ENCODE results near the gene RUFY1.
"Not testable (repeated sequence)": the region's sequence is repeated elsewhere in the genome, so short reads cannot be mapped to it uniquely, and the experiment has no call there.

Gene RUFY1

GRCh38 chr5:179526978-179527377 lies 23.4 kb upstream of the RUFY1 start:
- no peak for TF ChIP-seq TAF1 (IDR thresholded peaks at IDR 0.05; ENCODE audit: borderline replicate concordance, low read depth, low read length)
- FAIRE-seq (no peak), DNase-seq (ENCODE audit: insufficient read length) (no peak)

DNA sequence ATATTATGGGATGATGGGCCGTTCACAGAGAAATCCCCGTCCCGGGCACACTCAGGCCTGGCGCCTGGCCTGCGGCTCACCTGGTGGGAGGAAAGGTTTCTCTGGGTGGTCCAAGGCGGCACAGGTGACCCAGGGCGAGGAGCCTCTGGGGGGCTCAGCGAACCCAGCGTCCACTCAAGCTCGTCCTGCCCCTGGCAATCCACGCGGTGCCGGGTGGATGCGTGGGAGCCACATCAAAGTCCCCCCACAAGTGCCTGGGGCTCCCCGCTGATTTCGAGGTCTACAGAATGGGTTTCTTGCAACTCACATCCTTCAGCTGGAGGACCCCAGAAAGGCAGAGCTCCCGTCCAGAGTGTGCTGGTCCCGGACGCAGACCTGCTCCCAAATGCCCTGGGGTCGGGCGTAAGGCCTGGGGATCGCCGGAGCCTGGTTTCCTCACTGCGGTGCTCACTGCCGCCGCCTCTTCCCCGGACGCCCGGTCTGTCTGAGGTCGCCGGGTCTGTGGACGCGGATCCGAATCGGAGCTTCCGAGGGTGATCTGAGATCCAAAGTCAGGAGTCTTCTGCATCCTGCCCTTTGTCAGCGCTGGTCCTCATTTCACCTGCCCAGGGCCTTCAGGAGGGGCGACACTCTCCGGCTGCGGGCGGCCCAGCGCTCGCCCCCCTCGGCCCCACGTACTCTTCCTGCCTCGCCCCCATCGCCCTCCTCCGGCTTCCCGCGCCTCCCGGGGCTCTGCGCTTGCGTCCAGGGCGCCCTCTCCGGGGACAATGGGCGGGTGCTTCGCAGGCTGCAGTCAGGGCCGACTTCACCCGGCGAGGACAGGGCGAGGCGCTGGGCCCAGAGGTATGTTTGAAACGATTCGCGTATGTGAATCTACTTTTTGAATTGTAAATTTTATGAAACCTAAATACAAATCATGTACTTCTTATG lies 20.0 kb upstream of the RUFY1 start:
- DNase-seq (ENCODE audit: insufficient read length) (peak; percentile 80), FAIRE-seq (peak; percentile 88)

GRCh38 chr5:179533024-179533423 lies 17.3 kb upstream of the RUFY1 start:
- FAIRE-seq: no peak
- TF ChIP-seq POLR2AphosphoS5 (IDR thresholded peaks at IDR 0.05; ENCODE audit: low read depth, low read length) (no peak), POLR2A (IDR thresholded peaks at IDR 0.05; ENCODE audit: low read depth, low read length) (no peak), TAF1 (IDR thresholded peaks at IDR 0.05; ENCODE audit: borderline replicate concordance, low read depth, low read length) (no peak)
- DNase-seq (ENCODE audit: insufficient read length): no peak

More for the DNA sequence above, 20.0 kb upstream of the RUFY1 start:
- TF ChIP-seq TAF1 (IDR thresholded peaks at IDR 0.05; ENCODE audit: borderline replicate concordance, low read depth, low read length): peak; percentile 42; the same call in 1 of the 2 replicates
- TF ChIP-seq POLR2A (IDR thresholded peaks at IDR 0.05; ENCODE audit: low read depth, low read length): no peak

- DNase-seq (ENCODE audit: insufficient read length) (no peak), FAIRE-seq (peak; percentile 73)
- TF ChIP-seq TAF1 (IDR thresholded peaks at IDR 0.05; ENCODE audit: borderline replicate concordance, low read depth, low read length): no peak
- TF ChIP-seq POLR2AphosphoS5 (IDR thresholded peaks at IDR 0.05; ENCODE audit: low read depth, low read length): no peak
Measured at GRCh38 chr5:179533907-179534306, 16.4 kb upstream of the RUFY1 start.

DNA sequence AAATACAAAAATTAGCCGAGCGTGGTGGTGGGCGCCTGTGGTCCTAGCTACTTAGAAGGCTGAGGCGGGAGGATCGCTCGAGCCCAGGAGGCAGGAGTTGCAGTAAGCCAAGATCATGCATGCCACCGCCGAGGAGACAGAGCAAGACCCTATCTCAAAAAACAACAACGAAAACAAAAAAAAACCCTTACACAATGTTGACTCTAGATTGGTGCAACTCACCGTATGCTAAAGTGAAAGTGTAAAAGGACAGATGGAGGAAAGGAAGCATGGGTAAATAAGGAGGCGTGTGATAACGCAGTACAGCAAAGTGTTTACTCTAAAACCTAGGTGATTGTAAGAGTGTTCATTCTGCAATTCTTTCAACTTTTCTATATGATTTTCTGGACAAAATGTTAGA lies 15.9 kb upstream of the RUFY1 start:
- no peak for TF ChIP-seq TAF1 (IDR thresholded peaks at IDR 0.05; ENCODE audit: borderline replicate concordance, low read depth, low read length)
- TF ChIP-seq POLR2A (IDR thresholded peaks at IDR 0.05; ENCODE audit: low read depth, low read length): no peak
- no peak for TF ChIP-seq POLR2AphosphoS5 (IDR thresholded peaks at IDR 0.05; ENCODE audit: low read depth, low read length)
- FAIRE-seq (peak; percentile 73), DNase-seq (ENCODE audit: insufficient read length) (no peak)

GRCh38 chr5:179536676-179537075 lies 13.7 kb upstream of the RUFY1 start:
- DNase-seq (ENCODE audit: insufficient read length) (no peak), FAIRE-seq (no peak)
- no peak for TF ChIP-seq POLR2A (IDR thresholded peaks at IDR 0.05; ENCODE audit: low read depth, low read length)
- TF ChIP-seq TAF1 (IDR thresholded peaks at IDR 0.05; ENCODE audit: borderline replicate concordance, low read depth, low read length): no peak
- no peak for TF ChIP-seq POLR2AphosphoS5 (IDR thresholded peaks at IDR 0.05; ENCODE audit: low read depth, low read length)

DNA sequence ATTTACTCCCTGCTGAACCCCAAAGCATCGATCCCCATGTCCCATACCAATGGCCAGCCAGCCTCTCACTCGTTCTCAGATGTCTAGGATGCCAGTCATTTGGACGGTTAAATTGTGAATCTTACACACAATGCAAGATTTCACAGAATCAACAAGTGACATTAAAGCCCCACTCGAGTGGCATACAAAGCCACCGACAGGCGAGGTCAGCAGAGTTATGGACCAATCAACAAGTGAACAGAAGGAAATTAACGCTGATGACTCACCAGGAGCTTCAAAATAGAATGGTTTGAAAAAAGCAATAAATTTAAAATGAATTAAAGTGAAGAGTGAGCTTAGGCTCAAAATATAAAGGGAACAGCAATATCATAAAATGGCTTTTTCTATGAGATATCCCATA lies 8.2 kb upstream of the RUFY1 start:
- FAIRE-seq (no peak), DNase-seq (ENCODE audit: insufficient read length) (no peak)
- TF ChIP-seq POLR2A (IDR thresholded peaks at IDR 0.05; ENCODE audit: low read depth, low read length) (no peak), POLR2AphosphoS5 (IDR thresholded peaks at IDR 0.05; ENCODE audit: low read depth, low read length) (no peak), TAF1 (IDR thresholded peaks at IDR 0.05; ENCODE audit: borderline replicate concordance, low read depth, low read length) (no peak)

GRCh38 chr5:179543275-179543674 lies 7.1 kb upstream of the RUFY1 start:
- not testable (repeated sequence) for FAIRE-seq; DNase-seq (ENCODE audit: insufficient read length)

DNA sequence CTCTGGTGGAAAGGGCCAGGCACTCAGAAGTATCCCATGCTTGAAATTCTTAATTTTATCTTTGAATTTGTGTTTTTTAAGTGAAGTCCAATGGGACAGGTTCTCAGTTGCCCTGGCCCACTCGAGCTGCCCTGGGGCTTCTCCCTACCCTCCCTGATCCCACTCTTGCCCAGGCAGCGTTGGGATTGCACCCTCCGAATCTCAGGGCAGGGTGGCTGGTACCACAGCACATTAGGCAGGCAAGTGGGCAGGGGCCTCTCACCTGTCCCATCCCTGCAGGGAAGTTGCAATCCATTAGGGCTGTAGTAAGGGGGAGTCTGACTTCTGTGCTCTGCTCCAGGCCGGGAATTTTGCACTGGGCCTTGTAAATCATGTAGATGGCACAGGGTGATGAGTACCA lies 2.7 kb downstream of the RUFY1 start:
- DNase-seq (ENCODE audit: insufficient read length) (no peak), FAIRE-seq (no peak)
- TF ChIP-seq POLR2A (IDR thresholded peaks at IDR 0.05; ENCODE audit: low read depth, low read length) (no peak), TAF1 (IDR thresholded peaks at IDR 0.05; ENCODE audit: borderline replicate concordance, low read depth, low read length) (no peak)

DNA sequence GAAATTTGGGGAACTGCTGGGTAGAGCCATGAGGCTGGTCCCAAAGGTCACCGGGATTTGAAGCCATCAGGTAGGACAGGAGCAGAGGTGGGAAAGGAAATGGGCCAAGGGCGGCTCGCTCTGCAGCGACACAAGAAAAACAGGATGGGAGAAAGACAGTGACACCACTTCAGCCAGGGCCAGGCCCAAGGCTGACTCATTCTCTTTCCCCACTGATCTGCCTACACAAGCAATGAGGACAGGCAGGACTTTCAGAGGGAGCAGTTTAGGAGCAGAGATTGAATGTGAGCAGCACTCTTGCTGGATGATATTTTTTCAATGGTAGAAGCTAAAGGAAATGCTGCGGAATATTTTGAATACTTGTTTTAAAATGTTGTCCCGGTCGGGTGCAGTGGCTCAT lies 3.5 kb downstream of the RUFY1 start:
- FAIRE-seq: no peak
- DNase-seq (ENCODE audit: insufficient read length): no peak
- no peak for TF ChIP-seq POLR2AphosphoS5 (IDR thresholded peaks at IDR 0.05; ENCODE audit: low read depth, low read length)
- TF ChIP-seq TAF1 (IDR thresholded peaks at IDR 0.05; ENCODE audit: borderline replicate concordance, low read depth, low read length): no peak
- TF ChIP-seq POLR2A (IDR thresholded peaks at IDR 0.05; ENCODE audit: low read depth, low read length): no peak

GRCh38 chr5:179554981-179555380 lies 4.6 kb downstream of the RUFY1 start:
- TF ChIP-seq POLR2A (IDR thresholded peaks at IDR 0.05; ENCODE audit: low read depth, low read length): no peak
- no peak for TF ChIP-seq TAF1 (IDR thresholded peaks at IDR 0.05; ENCODE audit: borderline replicate concordance, low read depth, low read length)
- TF ChIP-seq POLR2AphosphoS5 (IDR thresholded peaks at IDR 0.05; ENCODE audit: low read depth, low read length): no peak
- no peak for FAIRE-seq
- DNase-seq (ENCODE audit: insufficient read length): no peak

DNA sequence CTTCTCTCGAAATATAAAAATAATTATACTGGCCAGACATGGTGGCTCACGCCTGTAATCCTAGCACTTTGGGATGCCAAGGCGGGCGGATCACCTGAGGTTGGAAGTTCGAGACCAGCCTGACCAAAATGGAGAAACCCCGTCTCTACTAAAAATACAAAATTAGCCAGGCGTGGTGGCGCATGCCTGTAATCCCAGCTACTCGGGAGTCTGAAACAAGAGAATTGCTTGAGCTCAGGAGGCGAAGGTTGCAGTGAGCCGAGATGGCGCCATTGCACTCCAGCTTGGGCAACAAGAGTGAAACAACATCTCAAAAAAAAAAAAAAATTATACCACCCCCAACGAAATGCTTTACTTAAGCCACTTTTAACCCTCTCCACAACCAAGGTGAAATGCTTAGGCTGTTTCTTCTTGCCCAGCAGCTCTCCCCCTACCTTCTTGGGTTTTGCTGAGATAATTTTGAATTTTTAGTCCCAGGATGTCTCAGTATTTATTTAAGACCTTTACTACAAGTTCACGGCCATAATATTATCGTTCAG lies 8.0 kb downstream of the RUFY1 start:
- not testable (repeated sequence) for DNase-seq (ENCODE audit: insufficient read length)

DNA sequence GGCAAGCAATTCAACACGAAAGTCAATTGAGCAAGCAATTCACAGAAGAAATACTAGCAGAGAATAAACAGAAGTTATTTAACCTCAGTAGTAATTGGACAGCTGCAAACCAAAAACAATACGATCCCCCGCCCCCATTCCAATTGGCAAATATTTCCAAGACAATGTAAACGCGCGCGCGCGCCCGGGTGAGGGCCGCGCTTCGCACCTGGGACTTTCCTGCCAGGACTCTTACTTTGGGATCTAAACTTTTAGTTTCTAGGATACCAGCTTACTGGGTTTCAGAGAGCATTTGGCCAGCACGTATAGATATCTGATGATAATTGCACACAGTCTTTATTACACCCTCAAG lies 8.6 kb downstream of the RUFY1 start:
- TF ChIP-seq POLR2AphosphoS5 (IDR thresholded peaks at IDR 0.05; ENCODE audit: low read depth, low read length) (no peak), TAF1 (IDR thresholded peaks at IDR 0.05; ENCODE audit: borderline replicate concordance, low read depth, low read length) (no peak)
- FAIRE-seq: no peak

More for the DNA sequence above, 8.0 kb downstream of the RUFY1 start:
- not testable (repeated sequence) for FAIRE-seq

More for the DNA sequence above, 8.6 kb downstream of the RUFY1 start:
- DNase-seq (ENCODE audit: insufficient read length): no peak

Measured in GM12892 (cell line).